ENCODE measurements around the gene CUX1. TPM values are rescaled to one million over a fixed set of nuclear protein-coding genes. Genes with fewer than 3 reads are reported as not detected.

Gene CUX1
- total RNA-seq, 1 experiment from 2014 or later = 53.5 TPM

- Histone ChIP-seq H3K9me3 (ENCODE audit: control insufficient read depth, low read depth, low read length) (no peaks in the 10 kb centered on the region), H3K27me3 (ENCODE audit: insufficient read depth, low read length) (no peaks in the 10 kb centered on the region), H3K56ac (ENCODE audit: insufficient read length, low read depth, low read length) (no peak overlapping the region), H2BK120ac (ENCODE audit: low read depth, low read length, poor library complexity, severe bottlenecking) (no peak overlapping the region), H2BK5ac (ENCODE audit: insufficient read length, low read length) (no peak overlapping the region), H4K20me1 (ENCODE audit: control insufficient read depth, insufficient read depth, insufficient read length) (peaks cover 4% of the 10 kb centered on the region), H3K14ac (ENCODE audit: insufficient read depth, low read length) (no peak overlapping the region), H2BK15ac (ENCODE audit: low read depth, low read length) (no peak overlapping the region), H3K23ac (ENCODE audit: insufficient read length, low read depth, low read length) (no peak overlapping the region), H4K91ac (ENCODE audit: insufficient read length, low read depth, low read length) (no peak overlapping the region), H3T11ph (ENCODE audit: low read length) (no peak overlapping the region), H4K5ac (ENCODE audit: insufficient read length, low read depth, low read length) (no peak overlapping the region), H3K4me2 (ENCODE audit: insufficient read depth, insufficient read length, low read length) (no peak overlapping the region), H3K4ac (ENCODE audit: low read depth, low read length) (no peak overlapping the region), H3K23me2 (ENCODE audit: insufficient read length, low read depth, low read length, poor library complexity, severe bottlenecking) (no peaks in the 10 kb centered on the region), H3K4me1 (ENCODE audit: insufficient read depth, low read length) (peaks cover 4% of the 10 kb centered on the region; the same call in 1 of the 2 replicates), H3K79me2 (ENCODE audit: insufficient read depth, low read length) (peaks cover 6% of the 10 kb centered on the region; the same call in 1 of the 2 replicates), H2AK5ac (ENCODE audit: insufficient read length, low read length) (no peak overlapping the region), H3K79me1 (ENCODE audit: insufficient read depth, low read depth, low read length, poor library complexity, severe bottlenecking) (peaks cover 13% of the 10 kb centered on the region), H2BK20ac (ENCODE audit: low read depth, low read length, poor library complexity, severe bottlenecking) (no peak overlapping the region), H4K8ac (replicated peaks; ENCODE audit: insufficient read length, low read depth, low read length) (no peak overlapping the region), H2BK12ac (ENCODE audit: insufficient read length, low read depth, low read length) (no peak overlapping the region), H3K18ac (ENCODE audit: insufficient read length, low read depth, low read length) (no peak overlapping the region), H3K27ac (ENCODE audit: insufficient read length, low read depth, low read length) (no peak overlapping the region), H3K9ac (ENCODE audit: extremely low read depth, insufficient read length, low read length) (no peak overlapping the region), H2AFZ (ENCODE audit: low read length) (no peak overlapping the region)
- peak overlapping the region; percentile 15 to 87 (median 77); a peak in 2 of 7 replicates for H3K27ac Mint-ChIP-seq
- H3K4me3 Mint-ChIP-seq = no peak overlapping the region
- WGBS (ENCODE audit: extremely low coverage, insufficient read length, low lambda C conversion rate) = no CpG with 5 or more reads among the region's 15 CpGs
- no peak for DNase-seq
- no peaks in the 10 kb centered on the region; the same call in 1 of the 2 replicates for H3K27me3 Mint-ChIP-seq (ENCODE audit: low read depth)
- no peaks in the 10 kb centered on the region for H3K9me3 Mint-ChIP-seq
- peaks cover 8 to 40% (median 39%) of the 10 kb centered on the region in 3 experiments; a peak in 6 of 7 replicates for H3K36me3 Mint-ChIP-seq (ENCODE audit: insufficient read depth in 1 of 3, low read depth in 3 of 3)
- TF ChIP-seq CTCF (conservative IDR thresholded peaks at IDR 0.05) = no peak
- peaks cover 31 to 33% of the 10 kb centered on the region in 2 experiments for H3K4me1 Mint-ChIP-seq
Measured at GRCh38 chr7:101916876-101917275, 99.5 kb downstream of the CUX1 start.

All from H9 (cell line).